Upper lobe of right lung (tissue), 1 donor: ENCODE measurements around the gene ZNF319. TPM values are rescaled to one million over a fixed set of nuclear protein-coding genes. Genes with fewer than 3 reads are reported as not detected.

Source experiments
- ATAC-seq: fragments of 200-7000 bp; cut with Tn5 transposase; one replicate; pipeline ENCODE4 v1.9.1; 2020; ENCODE audit warnings: mild to moderate bottlenecking, moderate library complexity
- DNase-seq: peaks from one replicate; pipeline ENCODE4 v3.0.0-alpha.2; 2020
- H3K27ac ChIP-seq: fragments of 200-600 bp; one replicate; pipeline ENCODE4 v1.8.0; 2022
- H3K27me3 ChIP-seq: fragments of 200-600 bp; one replicate; pipeline ENCODE4 v1.8.0; 2022; ENCODE audit warnings: mild to moderate bottlenecking
- H3K36me3 ChIP-seq: fragments of 200-600 bp; one replicate; pipeline ENCODE4 v1.8.0; 2022
- H3K4me1 ChIP-seq: fragments of 200-600 bp; one replicate; pipeline ENCODE4 v1.8.0; 2022
- H3K4me3 ChIP-seq: fragments of 200-600 bp; one replicate; pipeline ENCODE4 v1.8.0; 2022; ENCODE audit warnings: mild to moderate bottlenecking
- H3K9me3 ChIP-seq: fragments of 200-600 bp; one replicate; pipeline ENCODE4 v1.8.0; 2022
- CTCF ChIP-seq: fragments of 200-600 bp; IDR thresholded peaks from one replicate; pipeline ENCODE4 v1.8.0; 2022; ENCODE audit warnings: antibody characterized with exemption
- intact Hi-C: fragments of 100-400 bp; cut with DNase I; formaldehyde crosslinking; loops from one replicate; pipeline ENCODE4 v1.11.0; 2022
- total RNA-seq: library from RNA; stranded (reverse); fragmentation: NEBNext Ultra II Directional; extraction: Animal tissue kit (Norgen Biotek cat#: 25700); gene quantifications from one replicate; pipeline ENCODE4 v1.2.1, GENCODE V29; 2021
- donor health status: DM: no; HTN: yes; CAD: no; lungs with severe emphysema.

ZNF319 gene
- total RNA-seq, 1 donor from 2014 or later, result 10.6 TPM

- intact Hi-C loops, result no loop called here
- no peak for DNase-seq
- no peak for ATAC-seq
- no peaks in the 10 kb centered on the region for H3K36me3 ChIP-seq
- no peak overlapping the region for H3K4me3 ChIP-seq
- no peaks in the 10 kb centered on the region for H3K9me3 ChIP-seq
- TF ChIP-seq CTCF, result no peak
- H3K27ac ChIP-seq, result no peak overlapping the region
- no peaks in the 10 kb centered on the region for H3K27me3 ChIP-seq
- H3K4me1 ChIP-seq, result no peaks in the 10 kb centered on the region
Measured at GRCh38 chr16:57971848-57972247, 28.6 kb downstream of the ZNF319 start.

GRCh38 chr16:57970970-57971369 is 29.5 kb downstream of the ZNF319 start, which contains the start of gene CNGB1:
TSS of gene CNGB1 (minus strand) at chr16:57971128. CDS start at chr16:57967286, 3,842 bp downstream.
- H3K4me3 ChIP-seq, result no peak within 1 kb of the TSS
- DNase-seq (no peak), ATAC-seq (no peak)
- no peak for TF ChIP-seq CTCF
- H3K4me1 ChIP-seq, result no peaks in the 10 kb centered on the region
- no peaks in the 10 kb centered on the region for H3K27me3 ChIP-seq
- no peaks in the 10 kb centered on the region for H3K9me3 ChIP-seq
- H3K27ac ChIP-seq, result no peak within 1 kb of the TSS
- intact Hi-C loops, result no loop called here
- H3K36me3 ChIP-seq, result no peaks in the 10 kb centered on the region

- Histone ChIP-seq H3K36me3 (no peaks in the 10 kb centered on the region), H3K4me3 (no peak overlapping the region), H3K27me3 (no peaks in the 10 kb centered on the region), H3K4me1 (no peaks in the 10 kb centered on the region), H3K9me3 (no peaks in the 10 kb centered on the region), H3K27ac (no peak overlapping the region)
- intact Hi-C loops, result no loop called here
- DNase-seq (no peak), ATAC-seq (no peak)
- no peak for TF ChIP-seq CTCF
Measured at GRCh38 chr16:57970319-57970718, 30.2 kb downstream of the ZNF319 start.

GRCh38 chr16:57969451-57970123 is 30.9 kb downstream of the ZNF319 start:
- no peak overlapping the region for H3K4me3 ChIP-seq
- intact Hi-C loops, result no loop called here
- H3K36me3 ChIP-seq, result no peaks in the 10 kb centered on the region
- ATAC-seq (no peak), DNase-seq (no peak)
- no peak overlapping the region for H3K27ac ChIP-seq
- no peaks in the 10 kb centered on the region for H3K27me3 ChIP-seq
- TF ChIP-seq CTCF, result no peak
- no peaks in the 10 kb centered on the region for H3K4me1 ChIP-seq
- H3K9me3 ChIP-seq, result no peaks in the 10 kb centered on the region

GRCh38 chr16:57967916-57968315 is 32.6 kb downstream of the ZNF319 start:
- Histone ChIP-seq H3K4me3 (no peak overlapping the region), H3K27ac (no peak overlapping the region), H3K27me3 (no peaks in the 10 kb centered on the region), H3K9me3 (no peaks in the 10 kb centered on the region), H3K4me1 (no peaks in the 10 kb centered on the region), H3K36me3 (no peaks in the 10 kb centered on the region)
- intact Hi-C loops, result no loop called here
- no peak for ATAC-seq
- DNase-seq, result no peak
- no peak for TF ChIP-seq CTCF

- Histone ChIP-seq H3K4me3 (no peak overlapping the region), H3K27me3 (no peaks in the 10 kb centered on the region), H3K4me1 (no peaks in the 10 kb centered on the region), H3K9me3 (no peaks in the 10 kb centered on the region), H3K36me3 (no peaks in the 10 kb centered on the region), H3K27ac (no peak overlapping the region)
- intact Hi-C loops, result no loop called here
- ATAC-seq (no peak), DNase-seq (no peak)
- TF ChIP-seq CTCF, result no peak
Measured at GRCh38 chr16:57966986-57967385, 33.5 kb downstream of the ZNF319 start.
